HepG2 (cell line): ENCODE measurements around the gene MAPK14.

Experiments used
- MYC ChIP-seq: sonication (generic); formaldehyde crosslinking; IDR thresholded peaks from 2 replicates; pipeline ENCODE4 v1.9.0; 2021; ENCODE audit warnings: missing genetic modification reagents, borderline replicate concordance
- PHF21A ChIP-seq: sonication (generic); formaldehyde crosslinking; IDR thresholded peaks from 2 replicates; pipeline ENCODE4 v1.5.0; 2020; ENCODE audit warnings: mild to moderate bottlenecking, missing genetic modification reagents
- POLR2A ChIP-seq, 2 experiments: IDR thresholded peaks; 2 replicates each; pipeline ENCODE4 v1.6.1; 2011; ENCODE audit warnings: low read depth in 2 of 2, low read length in 2 of 2, mild to moderate bottlenecking in 1 of 2, moderate library complexity in 1 of 2; ENCODE audit not compliant: insufficient read depth in 1 of 2
- PRPF4 ChIP-seq: fragments of 200-400 bp; formaldehyde crosslinking; IDR thresholded peaks from 2 replicates; pipeline ENCODE4 v1.6.1; 2016; ENCODE audit warnings: low read length, low read depth; ENCODE audit not compliant: poor library complexity, severe bottlenecking
- SIX1 ChIP-seq: sonication (generic); formaldehyde crosslinking; IDR thresholded peaks from 2 replicates; pipeline ENCODE4 v1.4.0; 2020; ENCODE audit warnings: missing genetic modification reagents, borderline replicate concordance
- ZNF558 ChIP-seq: sonication (generic); formaldehyde crosslinking; IDR thresholded peaks from 2 replicates; pipeline ENCODE4 v1.9.0; 2022; ENCODE audit warnings: mild to moderate bottlenecking, missing genetic modification reagents, borderline replicate concordance
- ZNF850 ChIP-seq: sonication (generic); formaldehyde crosslinking; conservative IDR thresholded peaks from 2 replicates; pipeline ENCODE4 v1.9.0; 2021; ENCODE audit warnings: mild to moderate bottlenecking, missing genetic modification reagents

DNA sequence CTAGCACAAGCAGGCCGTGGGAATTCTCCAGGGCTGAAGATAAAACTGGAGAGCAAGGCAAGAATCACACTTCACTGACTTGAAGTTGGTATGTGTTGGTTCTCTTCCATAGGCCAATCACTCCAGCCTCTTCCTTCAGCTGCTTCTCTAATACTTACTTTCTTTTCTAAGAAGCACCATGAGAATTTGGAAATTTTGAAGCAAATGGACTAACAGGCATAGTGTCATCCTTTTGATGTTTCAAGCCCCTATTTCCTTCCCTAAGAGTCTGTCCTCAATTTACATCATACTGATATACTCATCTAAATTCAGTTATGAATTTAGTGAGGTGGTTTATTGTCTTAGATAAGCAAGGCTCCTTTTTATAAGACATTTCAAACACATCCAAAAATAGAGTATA is 27.2 kb upstream of the MAPK14 start:
- TF ChIP-seq ZNF558 (CRISPR knock-in tag) (no peak), MYC (CRISPR knock-in tag) (no peak), SIX1 (no peak), PRPF4 (no peak), PHF21A (no peak), ZNF850 (no peak), POLR2A (IDR thresholded peaks at IDR 0.05; ENCODE audit: insufficient read depth in 1 of 2, low read depth in 2 of 2, low read length in 2 of 2) (no peak)
